Measurements from ENCODE around the gene ZNF737. TPM values are rescaled to one million over a fixed set of nuclear protein-coding genes. Genes with fewer than 3 reads are reported as not detected.

ZNF737 gene
- total and polyA plus RNA-seq, 2 donors (not counting 3 experiments of a cell fraction or from before 2014, with no cell fraction given), result 2.7 to 6.0 TPM

GRCh38 chr19:20558571-20558970 lies 7.0 kb downstream of the ZNF737 start:
- no peaks in the 10 kb centered on the region for H3K9me3 ChIP-seq (replicated peaks; ENCODE audit: control insufficient read depth, insufficient read depth, low read length)
- dilution Hi-C loops (cut with MboI; ENCODE audit: extremely low pct_ligation_motif_present, low sequenced_read_pairs) (no loop called here), intact Hi-C loops (cut with micrococcal nuclease) (no loop called here)
- no peak overlapping the region for H2AFZ ChIP-seq (ENCODE audit: low read depth, low read length)
- no peaks in the 10 kb centered on the region for H3K27me3 ChIP-seq (ENCODE audit: control insufficient read depth in 2 of 2, insufficient read depth in 2 of 2, low read length in 2 of 2)
- ChIA-PET CTCF (no interaction called here), POLR2A (no interaction called here)
- H3K9ac ChIP-seq (replicated peaks; ENCODE audit: extremely low read depth, insufficient read depth, low read length), result no peak overlapping the region
- H3K27ac ChIP-seq (ENCODE audit: insufficient read depth, low read depth, low read length), result no peak overlapping the region
- BruUV-seq (replicated peaks), result no TSS peak
- H3K36me3 ChIP-seq (ENCODE audit: control insufficient read depth in 2 of 2, extremely low read depth in 1 of 2, insufficient read depth in 2 of 2, low read length in 2 of 2), result no peaks in the 10 kb centered on the region
- no peaks in the 10 kb centered on the region for H3K4me1 ChIP-seq (ENCODE audit: control insufficient read depth, extremely low read depth, insufficient read depth, low read length)
- no peak overlapping the region for H3K4me2 ChIP-seq (ENCODE audit: insufficient read depth, low read length)
- H3K9me1 ChIP-seq (replicated peaks; ENCODE audit: control insufficient read depth, extremely low read depth, insufficient read depth, low read length), result no peaks in the 10 kb centered on the region
- H4K20me1 ChIP-seq (replicated peaks; ENCODE audit: control insufficient read depth, extremely low read depth, insufficient read depth, low read length), result no peaks in the 10 kb centered on the region
- TF ChIP-seq POLR2AphosphoS5 (IDR thresholded peaks at IDR 0.05; ENCODE audit: insufficient read depth, low read depth, low read length) (no peak), JUN (IDR thresholded peaks at IDR 0.05; ENCODE audit: borderline replicate concordance, insufficient read depth, insufficient read length, low read depth) (no peak), POLR2A (IDR thresholded peaks at IDR 0.05; ENCODE audit: low read depth, low read length) (no peak), GATA2 (IDR thresholded peaks at IDR 0.05; ENCODE audit: insufficient read depth, insufficient read length, low read depth, low read length) (no peak), CTCF (IDR thresholded peaks at IDR 0.05; ENCODE audit: extremely low read depth in 1 of 2, insufficient read depth in 1 of 2, low read depth in 1 of 2, low read length in 2 of 2) (no peak), MYC (IDR thresholded peaks at IDR 0.05; ENCODE audit: low read depth, low read length) (no peak), MAX (IDR thresholded peaks at IDR 0.05; ENCODE audit: insufficient read depth, insufficient read length) (no peak), EZH2 (IDR thresholded peaks at IDR 0.05; ENCODE audit: borderline replicate concordance, low read depth, low read length, severe bottlenecking) (no peak), FOS (IDR thresholded peaks at IDR 0.05; ENCODE audit: borderline replicate concordance, insufficient read depth, low read length) (no peak)
- H3K79me2 ChIP-seq (ENCODE audit: control insufficient read depth, insufficient read depth, low read length), result no peaks in the 10 kb centered on the region
- no peak overlapping the region for H3K4me3 ChIP-seq (replicated peaks in 1 of 3; ENCODE audit: insufficient read depth in 1 of 3, low read depth in 1 of 3, low read length in 3 of 3)
- DNase-seq (ENCODE audit: low read depth, low spot score), result no peak
- FAIRE-seq, result no peak
